ENCODE measurements around the gene GNG5.

DNA sequence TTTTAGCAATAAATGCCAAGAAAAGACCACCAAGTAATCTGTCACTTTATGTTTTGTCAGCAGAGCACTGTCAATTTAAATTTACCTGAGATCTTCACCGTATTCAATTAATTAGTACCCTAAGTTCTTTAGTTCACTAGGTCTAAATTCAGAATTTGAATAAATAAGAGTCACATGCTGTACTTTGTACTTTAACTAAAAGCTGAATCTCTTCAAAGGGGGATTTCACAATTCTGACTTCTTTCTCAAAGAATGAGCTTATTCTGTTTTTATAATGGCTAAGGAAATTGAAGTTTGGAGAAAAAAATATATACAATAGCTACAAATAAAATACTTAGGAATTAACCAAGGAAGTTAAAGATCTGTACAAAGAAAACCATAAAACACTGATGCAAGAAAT is 2.1 kb upstream of the GNG5 start:
- TF ChIP-seq CTCF (IDR thresholded peaks at IDR 0.05) (no peak), POLR2A (IDR thresholded peaks at IDR 0.05) (no peak)
